Testis (tissue), 3 donors: Measurements from ENCODE around the gene LIX1L. TPM values are rescaled to one million over a fixed set of nuclear protein-coding genes. Genes with fewer than 3 reads are reported as not detected.

ENCODE experiments used
- DNase-seq: peaks from one replicate; pipeline ENCODE4 v3.0.0-alpha.2; 2019
- H3K27ac ChIP-seq, 2 donors: fragments of 200-600 bp; sonication (generic); one replicate each; pipeline ENCODE4 v1.5.1; 2019
- H3K27me3 ChIP-seq: fragments of 200-600 bp; sonication (generic); one replicate; pipeline ENCODE4 v1.5.1; 2019
- H3K36me3 ChIP-seq: fragments of 200-600 bp; sonication (generic); one replicate; pipeline ENCODE4 v1.5.1; 2017; ENCODE audit warnings: low read depth; ENCODE audit errors: missing control alignments
- H3K4me1 ChIP-seq: fragments of 200-600 bp; sonication (generic); one replicate; pipeline ENCODE4 v1.5.1; 2019
- H3K4me3 ChIP-seq, 2 donors: fragments of 200-600 bp; sonication (generic); one replicate each; pipeline ENCODE4 v1.5.1; 2017 to 2019
- H3K9me3 ChIP-seq: fragments of 200-600 bp; sonication (generic); one replicate; pipeline ENCODE4 v1.5.1; 2017
- POLR2A ChIP-seq: fragments of 450-650 bp; IDR thresholded peaks from one replicate; pipeline ENCODE4 v1.6.1; 2017; ENCODE audit warnings: antibody characterized with exemption, mild to moderate bottlenecking, moderate library complexity
- WGBS, 2 donors: methylation state at CpG; one replicate each; pipeline ENCODE4 v1.1.5; 2018; 5-methylcytosine and 5-hydroxymethylcytosine counted together
- intact Hi-C: fragments of 100-400 bp; cut with DNase I; formaldehyde crosslinking; loops from one replicate; pipeline ENCODE4 v1.15.1; 2023; ENCODE audit warnings: low total_unique reads
- polyA plus RNA-seq: library from polyadenylated mRNA; stranded (reverse); fragments of 350-450 nt; fragmentation: Illumina TruSeq; extraction: RNeasy Lipid Tissue Mini Kit (QIAGEN cat#74804); gene quantifications from one replicate; pipeline ENCODE4 v1.2.3, GENCODE V29; 2014; ENCODE audit warnings: low read depth, low replicate concordance; ENCODE audit not compliant: insufficient read depth
- total RNA-seq, 2 donors: library from RNA; depleted of rRNA; stranded (reverse); fragments of >200 nt; gene quantifications; one replicate each; pipeline ENCODE4 v1.2.3, GENCODE V29; 2016
- TF ChIP-seq, protein P1 (sequence below), 3 experiments: fragments of 450-650 bp in 2 of 3; fragments of 200-600 bp in 1 of 3; sonication (generic) in 1 of 3; IDR thresholded peaks; one replicate each; pipeline ENCODE4 v1.5.1; 2016 to 2019; ENCODE audit warnings: antibody characterized with exemption in 3 of 3, mild to moderate bottlenecking in 2 of 3, moderate library complexity in 1 of 3

Gene LIX1L
- total and polyA plus RNA-seq, 3 donors from 2014 or later = 15.8 to 20.6 (median 16.6) TPM

GRCh38 chr1:145983206-145983675 is 25.4 kb upstream of the LIX1L start:
- H3K9me3 ChIP-seq = no peaks in the 10 kb centered on the region
- intact Hi-C loops = no loop called here
- H3K4me3 ChIP-seq = no peak overlapping the region
- H3K36me3 ChIP-seq = no peaks in the 10 kb centered on the region
- no peak for DNase-seq
- no peaks in the 10 kb centered on the region for H3K27me3 ChIP-seq
- 76 to 93% methylated on average over 1 of the region's 1 CpG for WGBS, 2 donors
- H3K27ac ChIP-seq = peak overlapping the region in 1 of 2 donors; percentile 90
- peaks cover 28% of the 10 kb centered on the region for H3K4me1 ChIP-seq
- TF ChIP-seq, protein P1, sequence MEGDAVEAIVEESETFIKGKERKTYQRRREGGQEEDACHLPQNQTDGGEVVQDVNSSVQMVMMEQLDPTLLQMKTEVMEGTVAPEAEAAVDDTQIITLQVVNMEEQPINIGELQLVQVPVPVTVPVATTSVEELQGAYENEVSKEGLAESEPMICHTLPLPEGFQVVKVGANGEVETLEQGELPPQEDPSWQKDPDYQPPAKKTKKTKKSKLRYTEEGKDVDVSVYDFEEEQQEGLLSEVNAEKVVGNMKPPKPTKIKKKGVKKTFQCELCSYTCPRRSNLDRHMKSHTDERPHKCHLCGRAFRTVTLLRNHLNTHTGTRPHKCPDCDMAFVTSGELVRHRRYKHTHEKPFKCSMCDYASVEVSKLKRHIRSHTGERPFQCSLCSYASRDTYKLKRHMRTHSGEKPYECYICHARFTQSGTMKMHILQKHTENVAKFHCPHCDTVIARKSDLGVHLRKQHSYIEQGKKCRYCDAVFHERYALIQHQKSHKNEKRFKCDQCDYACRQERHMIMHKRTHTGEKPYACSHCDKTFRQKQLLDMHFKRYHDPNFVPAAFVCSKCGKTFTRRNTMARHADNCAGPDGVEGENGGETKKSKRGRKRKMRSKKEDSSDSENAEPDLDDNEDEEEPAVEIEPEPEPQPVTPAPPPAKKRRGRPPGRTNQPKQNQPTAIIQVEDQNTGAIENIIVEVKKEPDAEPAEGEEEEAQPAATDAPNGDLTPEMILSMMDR (IDR thresholded peaks at IDR 0.05) = no peak
- no peak for TF ChIP-seq POLR2A

- Histone ChIP-seq H3K9me3 (no peaks in the 10 kb centered on the region), H3K4me3 (no peak overlapping the region), H3K27me3 (no peaks in the 10 kb centered on the region), H3K27ac (peak overlapping the region; percentile 14 to 90), H3K36me3 (no peaks in the 10 kb centered on the region), H3K4me1 (peaks cover 34% of the 10 kb centered on the region)
- WGBS, 2 donors = 60 to 62% methylated on average over 6 of the region's 6 CpGs
- intact Hi-C loops = no loop called here
- no peak for DNase-seq
- TF ChIP-seq, protein P1 (IDR thresholded peaks at IDR 0.05) = no peak
- TF ChIP-seq POLR2A = no peak
These were observed 24.4 kb upstream of the LIX1L start for GRCh38 chr1:145982010-145982723.

DNA sequence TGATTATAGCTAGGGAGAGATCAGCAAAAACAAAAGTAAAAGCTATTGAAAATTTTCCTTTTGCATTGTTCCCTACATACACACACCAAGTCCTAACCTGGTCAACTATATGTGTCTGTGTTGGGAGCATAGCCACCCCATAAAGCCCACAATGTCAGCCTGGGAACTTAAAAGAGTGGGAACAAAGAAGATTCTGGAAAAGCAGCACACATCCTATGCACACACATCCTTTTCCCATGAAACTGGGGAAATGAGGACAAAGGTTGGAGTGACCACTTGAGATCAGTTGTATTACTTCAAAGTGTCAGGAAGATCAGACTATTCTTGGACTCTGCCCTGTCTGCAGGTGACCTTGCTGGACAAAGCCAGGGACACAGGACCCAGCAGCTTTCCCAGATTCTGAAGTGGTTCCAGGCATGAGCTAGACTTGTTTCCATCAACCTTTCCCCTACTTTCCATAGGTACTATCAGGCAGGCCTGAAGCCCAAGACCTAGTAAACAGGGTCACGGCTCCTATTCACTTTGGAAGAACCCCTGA is 22.7 kb upstream of the LIX1L start:
- peaks cover 34% of the 10 kb centered on the region for H3K4me1 ChIP-seq

GRCh38 chr1:145979746-145980456 is 22.1 kb upstream of the LIX1L start:
- H3K4me3 ChIP-seq = no peak overlapping the region
- H3K9me3 ChIP-seq = no peaks in the 10 kb centered on the region
- H3K27ac ChIP-seq = peak overlapping the region; percentile 90 to 96
- H3K36me3 ChIP-seq = no peaks in the 10 kb centered on the region
- intact Hi-C loops = no loop called here
- 51 to 54% methylated on average over 7 of the region's 7 CpGs for WGBS, 2 donors
- no peak for DNase-seq
- no peaks in the 10 kb centered on the region for H3K27me3 ChIP-seq
- peaks cover 30% of the 10 kb centered on the region for H3K4me1 ChIP-seq
- no peak for TF ChIP-seq POLR2A
- TF ChIP-seq, protein P1 (IDR thresholded peaks at IDR 0.05) = no peak

More for the DNA sequence above, 22.7 kb upstream of the LIX1L start:
- Histone ChIP-seq H3K9me3 (no peaks in the 10 kb centered on the region), H3K27me3 (no peaks in the 10 kb centered on the region), H3K27ac (peak overlapping the region; percentile 90 to 96), H3K36me3 (no peaks in the 10 kb centered on the region), H3K4me3 (no peak overlapping the region)
- WGBS, 2 donors = 61 to 93% methylated on average over 1 of the region's 1 CpG
- DNase-seq = no peak
- TF ChIP-seq, protein P1 (IDR thresholded peaks at IDR 0.05) = no peak
- no peak for TF ChIP-seq POLR2A
- intact Hi-C loops = no loop called here
